HL-60/S4 treated with phorbol 12-myristate 13-acetate at 8.2 ng/mL for 4 days and 3 days (cell line): ENCODE data around the gene CHD6.

ENCODE experiments used
- in situ Hi-C: fragments of 300-500 bp; cut with MboI; formaldehyde crosslinking; loops from 2 replicates; pipeline ENCODE4 v1.15.0; 2022; ENCODE audit warnings: low sequenced_read_pairs

CHD6 gene

DNA sequence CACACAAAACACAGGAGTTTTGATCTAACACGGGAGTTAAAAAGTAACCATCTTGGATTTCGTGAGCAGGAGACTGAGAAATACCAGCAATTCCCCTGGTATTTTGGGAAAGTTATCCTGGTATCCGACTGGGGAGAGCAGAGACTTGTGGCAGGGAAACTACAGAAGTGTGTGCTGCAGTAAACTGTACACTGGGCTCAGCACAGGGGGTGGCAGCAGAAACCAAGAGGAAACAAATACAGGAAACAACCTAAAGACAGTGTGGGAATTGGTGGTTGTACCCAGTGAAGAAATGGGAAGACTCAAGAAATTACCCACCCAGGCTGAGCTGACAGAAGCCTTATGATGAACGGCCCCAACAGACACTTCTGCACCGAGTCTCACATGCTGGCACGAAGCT is 109.8 kb downstream of the CHD6 start:
- in situ Hi-C loops: no loop called here

DNA sequence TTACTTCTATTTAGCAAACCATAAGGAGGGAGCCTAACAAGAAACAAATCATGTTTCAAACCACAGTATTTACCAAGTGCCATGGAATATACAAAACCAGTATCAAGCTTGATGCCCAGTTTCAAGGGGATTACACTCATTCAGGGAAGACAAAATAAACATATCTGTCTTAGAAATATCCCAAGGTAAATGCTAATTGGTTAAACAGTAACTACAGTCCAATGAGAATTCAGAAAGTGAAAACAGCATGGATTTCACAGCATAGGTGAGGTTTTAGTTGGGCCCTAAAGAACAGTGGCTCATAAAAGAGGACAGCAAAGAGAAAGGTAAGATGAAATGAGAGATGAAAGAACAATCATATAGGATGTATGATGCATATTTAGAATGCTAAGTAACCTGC is 110.3 kb downstream of the CHD6 start:
- in situ Hi-C loops: no loop called here

DNA sequence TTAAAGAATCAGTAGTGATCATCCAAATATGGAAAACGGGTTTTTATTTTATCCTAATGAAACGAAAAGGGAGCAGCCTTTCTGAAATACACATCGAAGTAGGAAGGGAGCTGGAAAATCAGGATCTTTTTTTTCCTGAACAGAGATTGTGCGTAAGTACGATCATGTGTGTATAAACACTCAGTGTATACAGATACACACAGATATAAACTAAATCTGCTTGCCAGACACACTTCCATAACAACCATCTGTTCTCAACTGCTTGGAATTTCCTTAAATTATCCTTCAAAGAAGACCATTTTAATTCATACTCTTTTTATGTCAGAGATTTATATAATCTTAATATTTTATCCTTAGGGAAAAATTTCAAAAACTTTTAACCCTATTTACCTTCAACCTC is 110.7 kb downstream of the CHD6 start:
- in situ Hi-C loops: no loop called here

DNA sequence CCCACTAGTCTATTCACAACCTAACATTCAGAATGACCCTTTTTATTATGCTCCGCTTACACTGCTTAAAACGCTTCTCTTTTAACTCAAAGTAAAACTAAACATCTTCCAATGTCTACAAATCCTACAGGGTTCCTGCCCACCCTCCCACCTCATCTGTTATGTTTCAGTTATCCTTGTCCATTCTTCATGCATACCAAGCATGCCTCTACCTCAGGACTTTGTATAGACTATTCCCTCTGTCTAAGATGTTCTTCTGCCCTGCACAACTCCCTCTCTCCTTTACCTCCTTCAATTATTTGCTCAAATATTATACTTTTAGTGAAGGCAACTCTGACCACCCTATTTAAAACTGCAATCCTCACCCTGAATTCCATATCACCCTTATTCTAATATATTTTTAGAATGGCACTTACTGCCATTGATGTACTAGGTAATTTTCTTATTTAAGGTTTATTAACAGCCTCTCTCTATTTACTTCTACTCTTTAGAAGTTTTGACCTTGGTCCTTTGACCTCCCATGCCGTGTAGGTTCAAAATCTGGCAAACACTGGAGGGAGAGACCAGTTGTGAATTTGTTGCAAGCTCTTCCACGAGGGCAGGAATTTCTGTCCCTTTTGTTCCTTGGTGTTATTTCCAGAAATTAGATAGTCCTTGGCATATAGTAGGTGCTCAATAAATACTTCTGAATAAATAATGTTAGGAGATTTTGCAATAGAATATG is 111.8 kb downstream of the CHD6 start:
- in situ Hi-C loops: no loop called here

DNA sequence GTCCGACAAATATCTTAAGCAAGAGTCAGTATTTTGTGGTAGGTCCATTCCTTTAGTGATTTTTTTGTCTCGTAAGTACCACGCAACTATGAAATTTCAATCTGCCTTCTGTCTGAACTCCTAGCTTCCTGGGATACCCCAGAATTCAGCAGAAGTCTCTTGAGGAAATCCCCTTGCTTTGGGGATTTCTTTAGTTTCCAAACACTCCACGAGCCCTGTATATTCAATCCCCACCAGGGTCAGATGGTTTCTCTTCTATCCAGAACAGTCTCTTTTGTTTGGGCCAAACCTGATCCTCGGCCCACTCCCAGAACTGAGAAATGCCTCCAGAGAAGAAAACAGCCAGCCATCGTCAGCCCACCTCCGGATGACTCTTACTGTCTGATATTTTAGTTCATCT is 113.0 kb downstream of the CHD6 start:
- in situ Hi-C loops: no loop called here

DNA sequence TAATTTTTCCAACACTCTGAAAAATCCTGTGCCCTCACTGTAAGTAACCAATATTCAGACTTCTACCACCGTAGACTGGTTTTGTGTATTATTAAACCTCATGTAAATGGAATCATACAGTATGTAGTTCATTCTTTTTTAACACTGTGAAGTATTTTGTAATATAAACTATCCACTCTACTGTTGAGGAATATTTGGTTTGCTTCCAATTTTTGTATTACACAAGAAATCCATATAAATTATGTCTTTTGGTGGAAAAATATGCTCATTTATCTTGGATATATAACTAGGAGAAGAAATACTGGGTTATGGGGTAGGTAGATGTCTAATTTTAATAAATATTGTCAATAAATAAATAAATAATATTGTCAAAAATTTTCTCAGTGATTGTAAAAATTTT is 116.8 kb downstream of the CHD6 start:
- in situ Hi-C loops: no loop called here

DNA sequence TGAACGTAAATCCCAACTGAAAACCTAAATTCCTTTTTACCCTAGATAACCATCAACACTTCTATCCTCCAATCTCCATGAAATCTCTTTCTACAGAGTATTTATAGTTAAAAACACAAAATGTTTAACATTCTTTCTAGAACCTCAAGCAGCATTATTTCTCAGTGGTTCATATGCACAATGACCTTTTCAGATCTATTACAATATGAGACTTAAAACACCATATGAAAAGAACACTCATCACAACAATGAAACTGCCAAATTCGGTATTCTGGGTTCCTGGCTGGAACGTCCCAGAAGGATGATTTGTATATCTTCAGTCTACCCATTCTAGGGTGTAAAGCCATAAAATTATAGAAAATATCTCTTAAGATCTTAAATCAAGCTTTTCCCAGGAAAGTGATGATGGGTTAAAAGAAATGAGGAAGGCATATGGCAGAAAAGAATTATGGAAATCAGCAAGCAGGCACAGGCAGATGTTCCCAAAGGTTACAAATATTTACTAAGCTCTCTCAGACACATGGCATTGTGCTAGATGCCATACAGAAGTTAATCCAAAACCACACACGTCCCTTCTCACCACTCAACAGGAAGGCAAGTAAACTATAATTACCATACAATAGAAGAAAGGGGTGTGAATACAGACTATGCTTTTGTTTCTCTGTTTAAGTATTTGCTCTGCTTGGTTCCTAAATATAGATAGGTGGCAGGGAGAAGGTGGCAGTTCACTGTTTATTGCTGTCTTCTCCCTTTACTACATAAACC is 118.0 kb downstream of the CHD6 start:
- in situ Hi-C loops: no loop called here

DNA sequence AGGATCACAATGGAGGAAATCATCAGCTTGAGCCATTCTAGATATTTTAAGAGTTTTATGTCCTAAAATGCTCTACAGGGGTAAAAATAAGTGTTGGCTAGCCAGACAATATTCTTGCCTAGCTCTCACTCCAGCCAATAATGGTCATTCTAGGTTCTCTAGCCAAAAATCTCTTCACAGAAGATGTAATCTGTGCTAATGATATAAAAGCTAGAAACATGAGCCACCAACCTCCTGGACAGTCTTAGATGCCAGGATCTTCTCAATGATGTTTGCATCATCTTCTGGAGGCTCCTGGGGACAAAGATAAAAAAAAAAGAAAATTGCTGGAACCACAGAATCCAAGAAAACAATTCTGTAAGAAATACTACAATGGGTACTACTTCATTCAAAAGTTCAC is 119.1 kb downstream of the CHD6 start:
- in situ Hi-C loops: no loop called here

DNA sequence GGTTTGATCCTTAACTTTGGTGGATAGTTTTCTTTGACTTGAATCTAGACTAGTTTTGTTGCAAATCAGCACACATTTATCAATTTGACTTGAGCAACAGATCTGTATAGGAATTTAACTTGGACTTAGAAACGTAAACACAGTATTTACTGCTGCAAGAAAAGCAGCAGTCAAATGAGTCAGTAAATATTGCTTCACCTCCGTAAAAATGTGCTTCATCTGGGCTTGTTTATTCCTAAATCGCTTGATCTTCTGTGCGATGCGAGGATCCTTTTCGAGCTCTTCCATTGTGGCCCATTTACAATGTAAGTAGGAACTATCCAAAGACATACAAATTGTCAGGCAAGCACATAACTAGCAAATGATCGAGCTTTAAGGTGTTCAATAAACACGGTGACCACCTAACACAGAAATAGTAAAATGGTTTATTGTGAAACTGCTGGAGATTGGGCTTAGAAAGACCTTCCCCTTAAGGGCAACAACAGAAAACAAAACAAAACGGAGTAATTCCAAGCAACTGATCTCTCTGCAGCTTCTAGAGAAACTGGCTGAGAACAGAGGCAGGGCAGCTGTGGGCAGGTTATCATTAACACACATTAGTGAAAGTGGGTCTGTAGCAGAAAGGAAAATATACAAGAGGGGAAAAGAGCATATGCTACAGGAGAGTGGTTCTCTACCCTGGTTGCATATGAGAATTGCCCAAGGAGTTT is 120.8 kb downstream of the CHD6 start:
- in situ Hi-C loops: no loop called here

DNA sequence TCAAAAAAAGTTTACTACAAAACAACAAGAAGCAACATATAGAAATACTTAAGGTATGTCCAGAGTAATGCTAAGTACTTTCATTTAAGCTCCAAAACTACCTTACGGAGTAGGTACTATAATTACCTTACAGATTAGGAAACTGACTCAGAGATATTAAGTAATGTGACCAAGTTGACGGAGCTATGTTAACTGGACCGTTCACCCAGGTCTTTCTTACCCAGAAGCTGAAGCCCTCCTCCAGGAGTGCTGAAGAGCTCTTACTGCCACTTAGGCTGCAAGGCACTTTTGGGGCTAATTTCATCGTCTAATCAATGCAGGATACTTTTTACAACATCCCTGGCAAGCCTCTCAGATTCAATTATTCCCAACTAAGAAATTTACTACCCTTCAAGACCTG is 123.7 kb downstream of the CHD6 start:
- in situ Hi-C loops: no loop called here

DNA sequence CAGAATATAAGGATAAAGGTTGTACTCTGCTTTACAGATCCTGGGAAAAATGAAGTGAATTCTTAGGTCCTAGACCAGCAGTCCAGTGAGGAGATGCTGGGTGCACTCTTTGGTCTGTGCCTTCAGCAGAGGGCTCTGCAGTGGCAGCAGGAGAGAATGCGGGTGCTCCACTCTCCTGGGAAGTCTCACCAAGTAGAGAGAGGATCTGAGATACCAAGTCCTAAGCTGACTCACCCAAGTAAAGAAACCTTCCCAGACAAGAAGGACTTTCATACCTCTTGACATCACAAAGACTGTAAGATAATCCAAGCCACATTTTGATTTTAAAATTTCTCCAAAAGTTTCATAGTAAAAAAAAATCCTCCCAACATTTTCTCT is 134.6 kb downstream of the CHD6 start:
- in situ Hi-C loops: no loop called here

DNA sequence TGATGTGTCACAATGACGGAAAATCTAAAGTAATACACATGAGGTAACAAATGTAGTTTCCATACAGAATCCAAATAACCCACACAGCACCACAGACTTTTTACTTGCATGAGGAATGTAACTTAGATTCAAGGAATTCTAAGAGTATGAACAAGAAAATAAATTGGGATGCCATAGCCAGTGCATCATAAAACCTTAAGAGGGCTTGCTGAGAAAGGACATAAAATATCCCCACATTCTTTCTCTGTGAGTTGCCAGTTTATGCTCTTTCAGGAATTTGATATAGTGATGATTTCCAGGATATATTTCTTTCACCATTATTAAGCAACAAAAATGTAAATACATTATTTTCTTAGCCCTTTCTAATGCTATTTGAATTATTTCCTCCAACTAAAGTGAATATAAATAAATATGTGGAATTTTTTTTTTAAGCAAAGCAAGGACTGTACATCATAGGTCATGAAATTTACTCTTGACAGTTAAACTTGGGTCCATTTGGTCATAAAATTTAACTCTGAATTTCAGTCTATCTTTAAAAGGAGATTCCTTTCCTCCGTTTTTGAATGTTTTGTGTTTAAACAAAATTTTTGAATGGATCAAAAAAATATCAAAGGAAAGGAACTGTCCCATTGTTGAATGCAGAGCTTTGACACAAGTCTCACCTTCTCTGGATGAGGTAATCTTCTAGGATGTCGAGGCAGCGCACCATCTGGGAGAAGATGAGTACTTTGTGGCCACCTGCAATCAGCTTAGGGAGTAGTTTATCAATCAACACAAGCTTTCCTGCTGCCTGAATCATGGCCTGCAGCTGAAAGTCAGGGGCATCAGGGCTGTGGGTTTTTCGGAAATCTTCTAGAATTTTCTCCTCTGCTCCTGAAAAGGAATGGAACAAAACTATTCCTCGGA is 135.3 kb downstream of the CHD6 start:
- in situ Hi-C loops: no loop called here

DNA sequence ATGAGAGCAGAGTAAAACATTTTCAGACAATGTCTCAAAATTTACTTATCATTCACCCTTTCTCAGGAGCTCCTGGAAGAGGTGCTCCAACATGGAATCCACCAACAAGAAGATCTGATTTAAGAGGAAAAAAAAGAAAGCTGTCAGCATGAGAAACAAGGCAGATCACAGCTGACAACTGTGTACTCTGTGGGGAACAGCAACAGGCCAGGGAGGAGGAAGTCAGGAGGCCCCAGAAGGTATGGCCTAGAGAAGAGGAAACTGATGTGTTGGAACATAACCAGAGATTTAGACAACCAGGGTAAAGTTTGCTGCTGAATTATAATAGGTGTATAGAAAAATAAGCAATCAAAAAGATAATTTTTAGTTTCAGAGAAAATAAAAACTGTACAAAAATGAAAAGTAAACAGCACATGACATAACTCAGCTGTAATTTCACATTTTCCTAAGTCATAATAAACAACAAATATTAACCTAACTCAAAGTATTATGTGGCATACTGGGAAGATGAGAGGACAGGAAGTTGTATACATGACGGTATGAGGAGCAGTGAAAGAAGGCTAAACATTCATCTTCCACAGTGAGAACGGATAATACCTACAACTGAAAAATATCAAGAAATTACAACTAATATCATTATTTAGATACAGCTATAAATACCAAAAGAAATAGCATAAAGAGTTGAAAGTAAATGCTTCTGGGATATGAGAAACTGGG is 138.0 kb downstream of the CHD6 start:
- in situ Hi-C loops: no loop called here

DNA sequence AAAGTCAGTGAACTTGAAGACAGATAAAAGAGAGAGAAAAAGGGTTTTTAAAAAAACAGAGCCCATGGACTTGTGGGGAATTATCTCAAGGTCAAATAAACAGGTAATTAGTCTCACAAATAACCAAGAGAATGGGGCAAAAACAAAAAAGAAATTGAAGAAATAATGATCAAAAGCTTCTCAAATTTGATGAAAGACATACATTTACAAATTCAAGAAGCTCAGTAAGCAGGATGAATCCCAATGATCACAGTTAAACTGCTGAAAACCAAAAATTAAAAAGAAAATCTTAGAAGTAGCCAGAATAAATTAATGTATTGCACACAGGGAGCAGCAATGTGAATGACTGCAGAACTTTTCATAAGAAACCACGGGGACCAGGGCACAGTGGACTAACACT is 139.1 kb downstream of the CHD6 start:
- in situ Hi-C loops: no loop called here

DNA sequence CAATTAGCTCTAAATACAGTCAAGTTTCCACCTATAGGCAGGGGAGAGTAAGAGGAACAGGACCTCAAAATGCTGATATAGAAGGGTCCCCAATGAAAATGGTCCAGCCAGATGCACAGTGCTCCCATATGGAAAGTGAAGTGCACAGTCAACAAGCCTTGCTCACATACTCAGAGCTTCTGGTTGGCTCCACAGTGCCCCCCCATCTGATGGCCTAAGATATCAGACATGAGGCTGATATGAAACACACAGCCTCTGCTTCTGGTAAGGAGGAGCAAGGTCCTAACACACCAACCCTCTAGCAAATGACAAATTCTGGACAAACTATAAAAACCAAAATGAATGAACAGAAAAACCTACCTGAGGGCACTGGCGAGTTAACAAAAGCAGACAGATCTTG is 140.2 kb downstream of the CHD6 start:
- in situ Hi-C loops: no loop called here

DNA sequence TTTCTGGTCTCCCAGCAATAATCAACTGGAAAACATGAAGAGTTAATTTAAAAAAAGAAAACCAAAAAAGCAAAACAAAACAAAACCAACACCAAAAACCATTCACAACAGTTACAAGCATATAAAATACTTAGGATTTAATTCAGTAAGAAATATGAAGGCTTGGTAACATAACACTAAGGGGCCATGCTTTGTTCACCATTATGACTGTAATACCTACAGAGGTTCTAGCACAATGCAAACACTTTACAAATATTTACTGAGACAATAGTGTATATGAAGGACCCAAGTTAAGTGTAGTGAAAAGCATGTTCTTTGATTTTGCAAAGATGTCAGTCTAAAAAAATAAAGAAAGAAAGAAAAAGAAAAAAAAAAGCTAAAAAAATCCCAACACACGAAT is 141.7 kb downstream of the CHD6 start:
- in situ Hi-C loops: no loop called here

DNA sequence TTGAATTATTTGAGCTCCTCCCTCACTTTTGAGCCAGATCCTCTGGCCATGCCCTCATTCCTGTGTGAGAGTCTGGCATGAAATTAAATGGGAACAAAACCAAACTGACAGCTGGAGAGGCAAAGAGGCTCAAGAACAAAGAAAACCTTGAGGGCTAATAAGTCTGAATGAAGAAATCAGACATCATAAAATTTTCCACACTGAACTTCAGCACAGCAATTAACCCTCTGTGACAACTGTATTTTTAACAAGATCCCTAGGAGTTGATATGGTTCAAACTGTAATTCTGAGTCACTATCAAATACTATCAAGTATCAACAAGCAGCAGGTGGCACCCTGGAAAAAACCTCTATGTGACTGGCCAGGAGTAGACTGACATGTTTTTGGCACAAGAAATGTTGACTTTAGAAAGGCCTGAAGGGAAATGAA is 142.2 kb downstream of the CHD6 start:
- in situ Hi-C loops: no loop called here

DNA sequence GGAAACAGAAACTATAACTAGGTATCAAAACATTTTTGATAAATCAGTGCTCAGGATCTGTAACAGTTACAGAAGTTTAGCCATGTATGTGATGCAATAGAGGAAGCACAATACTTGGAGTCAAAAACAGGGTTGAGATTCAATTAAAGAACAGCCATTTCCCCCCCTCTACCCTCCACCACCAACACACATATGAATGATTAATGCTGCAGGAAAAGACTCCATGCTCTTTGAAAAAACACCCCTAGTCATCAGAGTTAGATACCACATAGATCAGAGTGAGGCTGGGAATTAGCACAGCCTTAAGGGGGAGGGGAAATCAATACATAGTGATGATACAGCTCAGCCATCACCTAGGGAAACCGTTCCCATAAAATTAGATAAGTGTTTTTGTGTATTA is 142.7 kb downstream of the CHD6 start:
- in situ Hi-C loops: no loop called here

DNA sequence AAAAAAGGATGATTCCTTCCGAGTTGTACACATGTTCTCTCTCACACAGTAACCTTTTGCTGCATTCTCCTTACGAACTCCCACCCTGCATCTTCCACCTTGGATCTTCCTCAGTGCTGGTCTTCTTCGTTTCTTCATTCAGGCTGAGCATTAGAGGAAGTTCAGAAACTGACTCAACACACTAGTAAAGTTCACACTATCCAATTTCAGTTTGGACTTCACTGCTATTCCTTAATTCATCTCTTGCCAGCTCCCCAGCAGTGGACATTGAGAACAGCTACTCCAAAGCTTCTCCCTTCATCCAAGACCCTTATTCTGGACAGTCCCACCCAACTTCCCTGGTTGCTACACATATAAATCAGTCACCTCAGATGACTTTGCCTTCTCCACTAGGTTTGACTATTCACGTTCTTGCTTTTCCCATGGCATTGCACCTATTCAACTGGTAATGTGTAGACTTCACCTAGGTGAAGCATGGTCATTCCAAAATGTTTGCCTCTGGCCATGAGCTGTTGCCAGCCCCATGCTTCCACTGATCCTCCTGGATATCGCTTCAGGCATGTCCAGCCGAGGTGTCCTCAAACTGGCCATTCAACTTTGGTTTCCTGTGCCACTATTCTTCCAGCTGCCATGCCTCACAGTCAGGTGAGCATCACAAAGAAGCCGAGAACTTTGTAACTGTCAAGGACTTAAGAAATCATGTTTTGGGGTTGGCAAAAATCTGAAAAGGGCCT is 147.6 kb downstream of the CHD6 start:
- in situ Hi-C loops: no loop called here

DNA sequence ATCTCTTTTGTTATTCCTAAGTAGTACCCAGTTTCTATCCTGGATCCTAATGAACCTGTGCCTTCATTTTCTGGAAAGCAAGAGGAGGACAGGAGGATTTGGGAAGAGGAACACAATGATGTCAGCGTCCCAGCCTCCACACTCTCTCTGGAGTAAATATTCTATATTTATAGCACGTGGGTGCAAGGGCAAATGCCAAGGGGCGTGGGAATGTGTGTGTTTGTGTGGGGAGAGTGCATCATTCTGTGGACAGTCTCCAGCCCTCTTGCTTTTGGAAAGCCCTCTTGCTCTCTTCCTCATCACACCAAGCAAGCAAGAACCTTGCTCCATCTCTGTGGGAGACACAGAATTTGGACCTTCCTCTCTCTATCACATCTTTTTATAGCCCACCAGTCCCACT is 148.3 kb downstream of the CHD6 start:
- in situ Hi-C loops: no loop called here
